Erythroblast (primary cell): ENCODE results near the gene RAX.

Experiments
- GATA1 ChIP-seq: IDR thresholded peaks from 2 replicates; pipeline ENCODE4 v1.6.1; 2011; ENCODE audit warnings: low read depth, mild to moderate bottlenecking, control low read depth, low read length, moderate library complexity
- POLR2A ChIP-seq: IDR thresholded peaks from 2 replicates; pipeline ENCODE4 v1.6.1; 2011; ENCODE audit warnings: mild to moderate bottlenecking, low read length

DNA sequence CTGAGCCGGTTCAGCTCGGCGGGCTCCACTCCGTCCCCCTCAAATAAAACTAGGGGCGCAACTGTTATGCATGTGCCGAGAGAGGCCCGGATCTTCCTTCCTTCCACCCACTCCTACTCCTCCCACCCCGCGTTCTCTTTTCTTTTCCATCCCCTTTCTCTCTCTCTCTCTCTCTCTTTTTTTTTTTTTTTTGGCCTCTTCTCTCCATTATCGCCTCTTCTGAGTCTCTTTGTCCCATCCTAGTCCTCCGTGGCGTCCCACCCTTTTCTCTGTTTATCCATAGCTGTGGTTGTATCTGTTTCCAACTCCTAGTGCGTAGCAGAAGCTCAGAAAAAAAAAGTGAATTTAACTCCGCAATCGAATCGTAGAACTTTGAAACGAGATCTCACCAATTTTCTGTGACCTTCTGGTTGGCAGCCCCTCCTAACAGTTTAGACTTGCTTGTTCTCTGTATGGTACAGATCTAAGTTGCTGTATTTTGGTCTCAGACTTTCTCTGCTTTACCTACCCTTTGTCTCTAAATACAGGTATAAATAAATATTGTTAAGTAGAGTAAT lies 3.6 kb downstream of the RAX start:
- TF ChIP-seq POLR2A (no peak), GATA1 (no peak)
